Measurements from ENCODE around the gene NPLOC4. TPM values are rescaled to one million over a fixed set of nuclear protein-coding genes. Genes with fewer than 3 reads are reported as not detected.

The NPLOC4 gene
- 93.3 to 102 TPM (median 94.5 TPM) in 3 replicates for total RNA-seq

DNA sequence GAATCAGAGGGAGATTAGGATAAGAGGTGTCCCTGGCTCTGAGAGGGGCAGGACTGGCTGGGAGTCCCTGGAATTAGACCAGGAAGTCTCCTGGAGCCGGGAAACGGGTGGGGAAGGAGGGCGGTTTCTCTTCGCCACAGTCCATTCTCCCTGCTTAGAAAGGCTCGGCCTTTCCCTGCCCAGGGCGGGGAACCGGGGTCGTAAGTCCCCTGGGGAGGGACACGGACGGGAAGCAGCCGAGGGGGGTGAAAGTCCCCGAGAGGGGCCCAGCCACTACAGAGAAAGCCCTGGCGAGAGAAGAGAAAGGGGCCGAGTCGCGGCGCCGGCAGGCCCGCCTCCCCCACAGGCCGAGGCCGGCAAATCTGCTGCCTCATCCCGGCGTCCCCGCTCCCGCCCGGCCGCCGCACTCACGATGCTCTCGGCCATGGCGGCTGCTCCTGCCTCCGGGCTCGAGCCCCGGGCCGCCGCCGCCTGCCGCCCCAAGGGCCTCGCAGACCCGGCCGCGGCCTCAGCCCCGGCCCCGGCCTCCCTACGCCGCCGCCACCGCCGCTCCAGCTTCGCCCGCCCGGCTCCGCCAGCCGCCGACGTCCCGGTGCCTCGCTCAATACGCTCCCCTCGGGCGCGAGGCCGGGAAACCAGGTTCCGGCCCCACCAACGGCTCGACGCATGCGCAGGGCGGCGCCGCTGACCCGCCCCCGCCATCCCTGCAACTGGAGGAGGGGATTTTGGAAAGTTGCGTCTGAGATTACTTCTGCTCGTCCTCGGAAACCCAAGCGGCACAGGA is at the start of gene NPLOC4, which contains the start of gene TSPAN10:
NPLOC4 (minus strand) TSS at position 608 of the 784 bp plus-strand sequence; CDS start at position 426, 182 bp downstream.
TSPAN10 (plus strand) TSS at position 692 of the 784 bp plus-strand sequence. CDS start 5,217 bp downstream, outside the sequence.
- H3K4me3 Mint-ChIP-seq, result peak within 1 kb of the TSS; percentile 91
- peaks cover 17% of the 10 kb centered on the region for H3K4me1 Mint-ChIP-seq
- DNase-seq (ENCODE audit: low spot score in 2 of 2, unreplicated experiment in 2 of 2), result peak; percentile 89 to 95
- H3K9me3 Mint-ChIP-seq, result no peaks in the 10 kb centered on the region
- H3K27ac Mint-ChIP-seq, result peak within 1 kb of the TSS; percentile 98
- no peaks in the 10 kb centered on the region for H3K27me3 Mint-ChIP-seq (ENCODE audit: low read depth)
- peaks cover 7% of the 10 kb centered on the region for H3K36me3 Mint-ChIP-seq
- TF ChIP-seq, protein P1, sequence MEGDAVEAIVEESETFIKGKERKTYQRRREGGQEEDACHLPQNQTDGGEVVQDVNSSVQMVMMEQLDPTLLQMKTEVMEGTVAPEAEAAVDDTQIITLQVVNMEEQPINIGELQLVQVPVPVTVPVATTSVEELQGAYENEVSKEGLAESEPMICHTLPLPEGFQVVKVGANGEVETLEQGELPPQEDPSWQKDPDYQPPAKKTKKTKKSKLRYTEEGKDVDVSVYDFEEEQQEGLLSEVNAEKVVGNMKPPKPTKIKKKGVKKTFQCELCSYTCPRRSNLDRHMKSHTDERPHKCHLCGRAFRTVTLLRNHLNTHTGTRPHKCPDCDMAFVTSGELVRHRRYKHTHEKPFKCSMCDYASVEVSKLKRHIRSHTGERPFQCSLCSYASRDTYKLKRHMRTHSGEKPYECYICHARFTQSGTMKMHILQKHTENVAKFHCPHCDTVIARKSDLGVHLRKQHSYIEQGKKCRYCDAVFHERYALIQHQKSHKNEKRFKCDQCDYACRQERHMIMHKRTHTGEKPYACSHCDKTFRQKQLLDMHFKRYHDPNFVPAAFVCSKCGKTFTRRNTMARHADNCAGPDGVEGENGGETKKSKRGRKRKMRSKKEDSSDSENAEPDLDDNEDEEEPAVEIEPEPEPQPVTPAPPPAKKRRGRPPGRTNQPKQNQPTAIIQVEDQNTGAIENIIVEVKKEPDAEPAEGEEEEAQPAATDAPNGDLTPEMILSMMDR (IDR thresholded peaks at IDR 0.05; ENCODE audit: unreplicated experiment), result no peak

- Mint-ChIP-seq H3K36me3 (peaks cover 12% of the 10 kb centered on the region), H3K4me3 (no peak overlapping the region), H3K27me3 (ENCODE audit: low read depth) (no peaks in the 10 kb centered on the region), H3K27ac (no peak overlapping the region), H3K9me3 (no peaks in the 10 kb centered on the region), H3K4me1 (peaks cover 23% of the 10 kb centered on the region)
- DNase-seq (ENCODE audit: low spot score in 2 of 2, unreplicated experiment in 2 of 2), result no peak
- TF ChIP-seq, protein P1 (IDR thresholded peaks at IDR 0.05; ENCODE audit: unreplicated experiment), result no peak
These were observed 49.7 kb upstream of the NPLOC4 start for GRCh38 chr17:81686614-81687013.

DNA sequence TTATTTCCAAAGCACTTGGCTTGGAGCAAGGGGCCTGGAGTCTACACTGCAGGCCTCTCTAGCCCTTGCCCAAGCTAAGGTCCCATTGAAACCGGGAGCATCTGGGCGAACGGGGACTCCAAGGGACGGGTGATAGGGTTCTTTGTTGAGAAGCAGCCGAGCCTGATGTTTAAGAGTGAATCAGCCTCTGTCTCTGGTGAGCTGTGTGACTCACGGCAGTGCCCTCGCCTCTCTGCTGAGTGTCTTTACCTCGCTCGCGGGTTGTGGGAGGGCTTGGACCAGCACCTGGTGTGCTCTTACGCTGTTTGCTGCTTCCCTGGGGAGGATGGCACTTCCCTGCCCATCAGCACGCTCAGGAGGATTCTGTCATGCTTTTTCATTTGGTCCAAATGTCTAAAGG is 48.2 kb upstream of the NPLOC4 start:
- TF ChIP-seq, protein P1 (IDR thresholded peaks at IDR 0.05; ENCODE audit: unreplicated experiment), result no peak
- H3K27ac Mint-ChIP-seq, result peak overlapping the region; percentile 87
- peak overlapping the region; percentile 76 for H3K4me3 Mint-ChIP-seq

GRCh38 chr17:81684442-81684911 is 47.6 kb upstream of the NPLOC4 start:
- Mint-ChIP-seq H3K27me3 (ENCODE audit: low read depth) (no peaks in the 10 kb centered on the region), H3K4me3 (peak overlapping the region; percentile 76), H3K36me3 (peaks cover 12% of the 10 kb centered on the region)

More for the DNA sequence above, 48.2 kb upstream of the NPLOC4 start:
- H3K27me3 Mint-ChIP-seq (ENCODE audit: low read depth), result no peaks in the 10 kb centered on the region
- no peak for DNase-seq (ENCODE audit: low spot score in 2 of 2, unreplicated experiment in 2 of 2)
- peaks cover 12% of the 10 kb centered on the region for H3K36me3 Mint-ChIP-seq
- no peaks in the 10 kb centered on the region for H3K9me3 Mint-ChIP-seq
- peaks cover 23% of the 10 kb centered on the region for H3K4me1 Mint-ChIP-seq

GRCh38 chr17:81683584-81684441 is 46.9 kb upstream of the NPLOC4 start, which contains the start of the genes ARL16 and HGS:
Gene ARL16, minus strand, starts transcription at chr17:81683797. Its CDS starts 44 bp downstream, at chr17:81683753.
Gene HGS, plus strand, starts transcription at chr17:81684011. Its CDS starts 56 bp downstream, at chr17:81684067.
- H3K4me3 Mint-ChIP-seq, result peak within 1 kb of the TSS; percentile 95
- H3K4me1 Mint-ChIP-seq, result peaks cover 23% of the 10 kb centered on the region
- H3K27ac Mint-ChIP-seq, result peak within 1 kb of the TSS; percentile 98
- DNase-seq (ENCODE audit: low spot score in 2 of 2, unreplicated experiment in 2 of 2), result peak; percentile 96 to 99
- no peaks in the 10 kb centered on the region for H3K27me3 Mint-ChIP-seq (ENCODE audit: low read depth)
- H3K9me3 Mint-ChIP-seq, result no peaks in the 10 kb centered on the region
- TF ChIP-seq, protein P1 (IDR thresholded peaks at IDR 0.05; ENCODE audit: unreplicated experiment), result no peak
- H3K36me3 Mint-ChIP-seq, result peaks cover 6% of the 10 kb centered on the region

More at GRCh38 chr17:81684442-81684911, 47.6 kb upstream of the NPLOC4 start:
- Mint-ChIP-seq H3K9me3 (no peaks in the 10 kb centered on the region), H3K4me1 (peaks cover 23% of the 10 kb centered on the region), H3K27ac (peak overlapping the region; percentile 87)
- TF ChIP-seq, protein P1 (IDR thresholded peaks at IDR 0.05; ENCODE audit: unreplicated experiment), result no peak
- no peak for DNase-seq (ENCODE audit: low spot score in 2 of 2, unreplicated experiment in 2 of 2)

Measured in mesothelial cell of epicardium (in vitro differentiated cells).